Esophagus muscularis mucosa (tissue), 4 donors: Measurements from ENCODE around the gene ABI2. TPM values are rescaled to one million over a fixed set of nuclear protein-coding genes. Genes with fewer than 3 reads are reported as not detected.

Experiments used
- DNase-seq: peaks from one replicate; pipeline ENCODE4 v3.0.0-alpha.2; 2017; ENCODE audit errors: extremely low spot score
- H3K27ac ChIP-seq, 4 donors: fragments of 200-600 bp; sonication (generic); replicated peaks in 1 of 4; 1 replicate in 3 of 4; 2 replicates in 1 of 4; pipeline ENCODE4 v1.5.1; 2016 to 2019; ENCODE audit warnings: mild to moderate bottlenecking in 1 of 4
- H3K27me3 ChIP-seq, 4 donors: fragments of 200-600 bp; sonication (generic); one replicate each; pipeline versions ENCODE4 v1.5.1 to v1.6.0; 2016 to 2019
- H3K36me3 ChIP-seq, 4 donors: fragments of 200-600 bp; sonication (generic); one replicate each; pipeline ENCODE4 v1.5.1; 2016 to 2019
- H3K4me1 ChIP-seq, 4 donors: fragments of 200-600 bp; sonication (generic); one replicate each; pipeline ENCODE4 v1.5.1; 2016 to 2019
- H3K4me3 ChIP-seq, 4 donors: fragments of 200-600 bp; sonication (generic); 1 replicate in 2 of 4; 2 replicates in 2 of 4; pipeline ENCODE4 v1.5.1; 2016 to 2019; ENCODE audit warnings: mild to moderate bottlenecking in 4 of 4, moderate library complexity in 1 of 4
- H3K9me3 ChIP-seq, 4 donors: fragments of 200-600 bp; sonication (generic); 1 replicate in 3 of 4; 2 replicates in 1 of 4; pipeline ENCODE4 v1.5.1; 2016 to 2019
- CTCF ChIP-seq, 3 experiments: fragments of 200-600 bp in 2 of 3; fragments of 450-650 bp in 1 of 3; sonication (generic) in 2 of 3; IDR thresholded peaks; one replicate each; pipeline ENCODE4 v1.5.1; 2017 to 2019; ENCODE audit warnings: antibody characterized with exemption in 3 of 3, mild to moderate bottlenecking in 2 of 3, moderate library complexity in 1 of 3
- EP300 ChIP-seq: sonication (generic); formaldehyde crosslinking; IDR thresholded peaks from one replicate; pipeline ENCODE4 v1.6.1; 2017; ENCODE audit warnings: antibody characterized with exemption
- POLR2A ChIP-seq: fragments of 450-650 bp; IDR thresholded peaks from one replicate; pipeline ENCODE4 v1.6.1; 2017; ENCODE audit warnings: antibody characterized with exemption, moderate library complexity, mild to moderate bottlenecking, low read depth
- POLR2AphosphoS5 ChIP-seq, 2 donors: sonication (generic); formaldehyde crosslinking; IDR thresholded peaks; one replicate each; pipeline ENCODE4 v1.6.1; 2017; ENCODE audit warnings: antibody characterized with exemption in 2 of 2
- WGBS: methylation state at CpG from one replicate; pipeline ENCODE4 v1.1.5; 2018; 5-methylcytosine and 5-hydroxymethylcytosine counted together
- intact Hi-C: fragments of 100-400 bp; cut with DNase I; formaldehyde crosslinking; loops from one replicate; pipeline ENCODE4 v1.15.1; 2023
- total RNA-seq, 4 donors: library from RNA; depleted of rRNA; stranded (reverse); fragments of >200 nt; gene quantifications; one replicate each; pipeline versions ENCODE4 v1.1.0 to v1.2.1, GENCODE V29; 2016

Gene ABI2
- total RNA-seq, 4 donors from 2014 or later: 38.8 to 63.2 (median 45.0) TPM

DNA sequence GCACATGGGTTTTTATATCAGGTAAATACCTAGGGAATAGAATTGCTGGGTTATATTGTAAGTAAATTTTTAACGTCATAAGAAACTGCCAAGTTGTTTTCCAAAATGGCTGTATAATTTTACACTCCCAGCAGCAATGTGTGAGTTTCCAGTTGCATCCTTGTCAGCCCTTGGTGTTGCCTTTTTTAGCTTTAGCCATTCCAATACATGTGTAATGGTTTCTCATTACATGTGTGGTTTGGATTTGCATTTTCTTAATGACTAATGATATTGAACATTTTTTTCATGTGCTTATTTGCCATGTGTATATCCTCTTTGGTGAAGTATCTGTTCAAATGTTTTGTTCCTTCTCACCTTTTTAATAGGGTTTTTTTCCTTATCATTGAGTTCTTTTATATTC is 70.8 kb downstream of the ABI2 start:
- Histone ChIP-seq H3K4me3 (no peak overlapping the region), H3K36me3 (peaks cover 0 to 31% (median 16%) of the 10 kb centered on the region in 4 donors)
- WGBS: 100% methylated on average over 1 of the region's 1 CpG

GRCh38 chr2:203400805-203401585 is 72.8 kb downstream of the ABI2 start:
- no peak for DNase-seq
- H3K36me3 ChIP-seq: peaks cover 0 to 34% (median 22%) of the 10 kb centered on the region in 4 donors
- no peaks in the 10 kb centered on the region for H3K27me3 ChIP-seq
- 95% methylated on average over 2 of the region's 2 CpGs for WGBS
- H3K4me3 ChIP-seq: no peak overlapping the region
- peaks cover 0 to 11% (median 9%) of the 10 kb centered on the region in 4 donors for H3K4me1 ChIP-seq
- no peak overlapping the region for H3K27ac ChIP-seq
- TF ChIP-seq POLR2AphosphoS5 (IDR thresholded peaks at IDR 0.05): no peak
- no peak for TF ChIP-seq CTCF (IDR thresholded peaks at IDR 0.05)
- no peak for TF ChIP-seq POLR2A
- TF ChIP-seq EP300: no peak
- no peaks in the 10 kb centered on the region for H3K9me3 ChIP-seq
- intact Hi-C loops: no loop called here

More for the DNA sequence above, 70.8 kb downstream of the ABI2 start:
- H3K27me3 ChIP-seq: no peaks in the 10 kb centered on the region
- TF ChIP-seq POLR2A: no peak
- no peak for TF ChIP-seq CTCF (IDR thresholded peaks at IDR 0.05)
- TF ChIP-seq EP300: no peak
- TF ChIP-seq POLR2AphosphoS5 (IDR thresholded peaks at IDR 0.05): no peak
- H3K27ac ChIP-seq: no peak overlapping the region
- H3K9me3 ChIP-seq: no peaks in the 10 kb centered on the region
- intact Hi-C loops: no loop called here
- H3K4me1 ChIP-seq: peaks cover 0 to 17% (median 15%) of the 10 kb centered on the region in 4 donors
- DNase-seq: no peak

DNA sequence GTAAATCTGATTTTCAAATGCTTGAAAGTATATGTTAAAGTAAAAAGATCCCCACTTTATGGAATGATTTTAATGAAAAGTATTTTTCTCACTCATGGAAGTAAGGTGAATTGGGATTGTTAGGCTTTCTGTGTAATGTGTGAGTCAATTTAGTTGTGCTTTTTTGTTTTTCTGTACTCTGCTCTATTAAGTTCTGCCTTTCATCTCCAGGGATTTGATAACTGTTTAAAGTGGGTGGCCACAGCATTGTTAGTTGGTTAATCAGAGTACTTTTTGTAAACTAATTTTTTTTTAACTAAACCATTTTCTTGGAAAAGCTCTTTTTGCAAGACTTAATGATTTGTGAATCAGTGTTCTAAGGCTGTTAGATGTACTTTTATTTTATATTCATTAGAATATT is 76.8 kb downstream of the ABI2 start:
- TF ChIP-seq EP300 (no peak), POLR2A (no peak), CTCF (IDR thresholded peaks at IDR 0.05) (no peak), POLR2AphosphoS5 (IDR thresholded peaks at IDR 0.05) (no peak)
- Histone ChIP-seq H3K4me1 (no peaks in the 10 kb centered on the region), H3K27me3 (no peaks in the 10 kb centered on the region), H3K9me3 (no peaks in the 10 kb centered on the region), H3K27ac (no peak overlapping the region), H3K36me3 (peaks cover 0 to 59% (median 28%) of the 10 kb centered on the region in 4 donors), H3K4me3 (no peak overlapping the region)
- intact Hi-C loops: no loop called here
- no peak for DNase-seq

DNA sequence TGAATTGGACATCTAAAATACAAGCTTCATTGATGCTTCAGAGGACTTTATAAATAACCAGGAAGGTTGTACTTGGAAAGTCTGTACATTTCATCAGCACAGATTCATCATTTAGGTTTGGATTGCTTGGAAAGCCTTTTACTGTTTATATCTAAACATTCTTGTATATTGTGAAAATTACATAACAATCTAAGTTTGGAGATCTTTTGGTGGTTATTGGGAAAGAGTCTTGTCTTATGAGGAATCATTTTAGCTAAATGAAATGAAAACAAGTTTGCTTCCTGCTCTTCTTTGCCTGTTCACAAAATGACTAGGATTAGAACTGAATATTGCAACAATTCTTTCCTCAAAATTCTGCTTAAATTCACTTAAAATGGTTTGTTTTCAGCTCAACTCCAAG is 79.3 kb downstream of the ABI2 start:
- Histone ChIP-seq H3K4me3 (no peak overlapping the region), H3K9me3 (no peaks in the 10 kb centered on the region), H3K27me3 (no peaks in the 10 kb centered on the region), H3K27ac (no peak overlapping the region), H3K36me3 (peaks cover 0 to 69% (median 29%) of the 10 kb centered on the region in 4 donors), H3K4me1 (peaks cover 6 to 10% (median 9%) of the 10 kb centered on the region in 4 donors)
- intact Hi-C loops: no loop called here
- DNase-seq: no peak
- TF ChIP-seq CTCF (IDR thresholded peaks at IDR 0.05) (no peak), EP300 (no peak), POLR2AphosphoS5 (IDR thresholded peaks at IDR 0.05) (no peak), POLR2A (no peak)
